BLaER1 treated with 17β-estradiol and CSF1 and Interleukin-3, amounts not matched to agents 10 nM and 100 nM (cell line): ENCODE measurements around the gene ZNF579.
A peak's percentile ranks its signal among the peaks of the same experiment; 100 is the strongest.
"Not testable (repeated sequence)": the region's sequence is repeated elsewhere in the genome, so short reads cannot be mapped to it uniquely, and the experiment has no call there.

Experiments used
- H3K27ac ChIP-seq, 11 experiments: shearing (Covaris generic); formaldehyde crosslinking; 2 replicates each; pipeline ENCODE4 v1.8.1; 2022
- H3K27me3 ChIP-seq, 11 experiments: shearing (Covaris generic); formaldehyde crosslinking; 2 replicates each; pipeline ENCODE4 v1.8.1; 2022
- H3K36me3 ChIP-seq, 11 experiments: shearing (Covaris generic); formaldehyde crosslinking; 2 replicates each; pipeline ENCODE4 v1.8.1; 2022
- H3K4me1 ChIP-seq, 10 experiments: shearing (Covaris generic); formaldehyde crosslinking; 2 replicates each; pipeline ENCODE4 v1.8.1; 2022
- H3K4me2 ChIP-seq, 11 experiments: shearing (Covaris generic); formaldehyde crosslinking; 2 replicates each; pipeline ENCODE4 v1.8.1; 2022
- H3K4me3 ChIP-seq, 10 experiments: shearing (Covaris generic); formaldehyde crosslinking; 2 replicates each; pipeline ENCODE4 v1.8.1; 2022
- H3K9ac ChIP-seq, 11 experiments: shearing (Covaris generic); formaldehyde crosslinking; 2 replicates each; pipeline ENCODE4 v1.8.1; 2022
- H3K9me3 ChIP-seq, 11 experiments: shearing (Covaris generic); formaldehyde crosslinking; replicated peaks in 1 of 11; 2 replicates each; pipeline ENCODE4 v1.8.1; 2022
- H4K20me1 ChIP-seq, 11 experiments: shearing (Covaris generic); formaldehyde crosslinking; 2 replicates each; pipeline ENCODE4 v1.8.1; 2022
- Cebpa-rat ChIP-seq, 11 experiments: shearing (Covaris generic); IDR thresholded peaks; 2 replicates each; pipeline ENCODE4 v1.8.1; 2022

ZNF579 gene

GRCh38 chr19:55578761-55579747 lies 1.6 kb downstream of the ZNF579 start:
- peak overlapping the region; percentile 69 to 94 (median 82) for H3K4me3 ChIP-seq
- peaks cover 25 to 44% (median 36%) of the 10 kb centered on the region in 11 experiments for H3K36me3 ChIP-seq
- no peaks in the 10 kb centered on the region for H3K27me3 ChIP-seq
- H3K9me3 ChIP-seq = no peaks in the 10 kb centered on the region
- peaks cover 10 to 35% (median 23%) of the 10 kb centered on the region in 10 experiments; a peak in 19 of 20 replicates for H3K4me1 ChIP-seq
- H3K4me2 ChIP-seq = peak overlapping the region; percentile 75 to 94 (median 90)
- H3K27ac ChIP-seq = peak overlapping the region; percentile 71 to 90 (median 85); a peak in 20 of 22 replicates
- TF ChIP-seq Cebpa-rat (IDR thresholded peaks at IDR 0.05) = no peak
- peaks cover 0 to 38% (median 20%) of the 10 kb centered on the region in 11 experiments; a peak in 13 of 22 replicates for H4K20me1 ChIP-seq
- peak overlapping the region; percentile 84 to 94 (median 89) for H3K9ac ChIP-seq

GRCh38 chr19:55578031-55578760 lies 2.5 kb downstream of the ZNF579 start:
- no peak for TF ChIP-seq Cebpa-rat (IDR thresholded peaks at IDR 0.05)
- no peaks in the 10 kb centered on the region for H3K27me3 ChIP-seq
- no peak overlapping the region; a peak in 2 of 22 replicates for H3K9ac ChIP-seq
- no peaks in the 10 kb centered on the region for H3K9me3 ChIP-seq
- peaks cover 10 to 35% (median 23%) of the 10 kb centered on the region in 10 experiments; a peak in 19 of 20 replicates for H3K4me1 ChIP-seq
- H3K27ac ChIP-seq = no peak overlapping the region
- H3K36me3 ChIP-seq = peaks cover 25 to 44% (median 36%) of the 10 kb centered on the region in 11 experiments
- H4K20me1 ChIP-seq = peaks cover 0 to 38% (median 20%) of the 10 kb centered on the region in 11 experiments; a peak in 13 of 22 replicates
- no peak overlapping the region; a peak in 1 of 20 replicates for H3K4me3 ChIP-seq
- 0 out of 22 replicates have a peak overlapping the region, but pooled peaks of 1 of the 11 experiments have one; percentile 92 for H3K4me2 ChIP-seq

DNA sequence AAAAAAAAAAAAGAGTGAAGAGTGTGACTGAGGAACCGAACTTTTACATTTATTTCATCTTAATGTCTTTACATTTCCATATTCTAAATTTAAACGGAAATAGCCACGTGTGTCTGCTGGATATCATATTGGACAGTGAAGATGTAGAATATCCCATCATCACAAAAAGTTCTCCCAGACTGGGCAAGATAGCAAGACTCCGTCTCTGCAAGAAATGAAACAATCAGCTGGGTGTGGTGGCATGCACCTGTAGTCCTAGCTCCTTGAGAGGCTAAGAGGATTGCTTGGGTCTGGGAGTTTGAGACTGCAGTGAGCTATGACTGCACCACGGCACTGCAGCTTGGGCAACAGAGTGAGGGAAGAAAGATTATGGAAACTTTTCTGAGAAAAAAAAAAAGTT lies 3.9 kb downstream of the ZNF579 start:
- no peak for TF ChIP-seq Cebpa-rat (IDR thresholded peaks at IDR 0.05)

DNA sequence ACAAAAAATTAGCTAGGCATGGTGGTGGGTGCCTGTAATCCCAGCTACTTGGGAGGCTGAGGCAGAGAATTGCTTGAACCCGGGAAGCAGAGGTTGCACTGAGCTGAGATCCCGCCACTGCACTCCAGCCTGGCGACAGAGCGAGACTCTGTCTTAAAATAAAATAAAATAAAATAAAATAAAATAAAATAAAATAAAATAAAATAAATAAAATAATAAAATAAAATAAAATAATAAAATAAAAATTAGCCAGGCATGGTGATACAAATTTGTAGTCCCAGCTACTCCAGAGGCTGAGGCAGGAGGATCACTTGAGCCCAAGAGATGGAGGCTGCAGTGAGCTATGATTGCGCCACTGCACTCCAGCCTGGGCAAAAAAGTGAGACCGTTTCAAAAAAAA lies 6.7 kb downstream of the ZNF579 start:
- peaks cover 21 to 37% (median 31%) of the 10 kb centered on the region in 11 experiments for H3K36me3 ChIP-seq
- H3K27me3 ChIP-seq, H3K4me3 ChIP-seq, H3K9ac ChIP-seq, H3K27ac ChIP-seq, H3K9me3 ChIP-seq, H3K4me2 ChIP-seq: not testable (repeated sequence)
- H4K20me1 ChIP-seq = peaks cover 0 to 29% (median 13%) of the 10 kb centered on the region in 11 experiments; a peak in 13 of 22 replicates
- H3K4me1 ChIP-seq = peaks cover 0 to 13% (median 4%) of the 10 kb centered on the region in 10 experiments; a peak in 11 of 20 replicates

More for the DNA sequence above, 3.9 kb downstream of the ZNF579 start:
- H3K9ac ChIP-seq = no peak overlapping the region
- H4K20me1 ChIP-seq = peaks cover 0 to 38% (median 20%) of the 10 kb centered on the region in 11 experiments; a peak in 13 of 22 replicates
- H3K36me3 ChIP-seq = peaks cover 25 to 44% (median 36%) of the 10 kb centered on the region in 11 experiments
- no peak overlapping the region for H3K4me3 ChIP-seq
- H3K27ac ChIP-seq = no peak overlapping the region
- H3K27me3 ChIP-seq = no peaks in the 10 kb centered on the region
- no peaks in the 10 kb centered on the region for H3K9me3 ChIP-seq
- H3K4me2 ChIP-seq = no peak overlapping the region
- H3K4me1 ChIP-seq = peaks cover 9 to 32% (median 21%) of the 10 kb centered on the region in 10 experiments; a peak in 19 of 20 replicates

- not testable (repeated sequence) for H3K9me3 ChIP-seq, H3K4me2 ChIP-seq, H3K9ac ChIP-seq, H3K4me3 ChIP-seq, H4K20me1 ChIP-seq, H3K36me3 ChIP-seq, H3K27ac ChIP-seq, H3K27me3 ChIP-seq
- H3K4me1 ChIP-seq = peaks cover 0 to 12% (median 2%) of the 10 kb centered on the region in 10 experiments; a peak in 7 of 20 replicates
Measured at GRCh38 chr19:55569477-55569876, 11.2 kb downstream of the ZNF579 start.

DNA sequence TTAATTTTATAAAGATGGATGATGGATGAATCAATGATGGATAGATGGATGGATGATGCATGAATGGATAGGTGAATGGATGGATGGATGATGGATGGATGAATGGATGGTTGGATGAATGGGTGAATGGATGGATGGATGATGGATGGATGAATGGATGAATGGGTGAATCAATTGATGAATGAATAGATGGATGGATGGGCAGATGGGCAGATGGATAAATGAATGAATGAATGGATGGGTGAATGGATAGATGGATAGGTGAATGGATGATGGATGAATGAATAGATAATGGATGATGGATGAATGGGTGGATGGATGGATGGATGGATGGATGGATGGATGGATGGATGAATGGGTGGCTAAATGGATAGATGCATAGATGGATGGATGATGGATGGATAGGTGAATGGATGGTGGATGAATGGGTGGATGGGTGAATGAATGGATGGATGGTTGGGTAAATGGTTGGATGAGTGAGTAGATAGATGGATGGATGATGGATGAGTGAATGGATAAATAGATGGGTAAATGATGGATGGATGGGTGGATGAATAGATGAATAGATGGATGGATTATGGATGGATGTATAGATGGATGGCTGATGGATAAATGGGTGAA lies 12.8 kb downstream of the ZNF579 start:
- no peak for TF ChIP-seq Cebpa-rat (IDR thresholded peaks at IDR 0.05)
- Histone ChIP-seq H3K9ac (no peak overlapping the region), H3K4me1 (peaks cover 0 to 10% (median 0%) of the 10 kb centered on the region in 10 experiments; a peak in 5 of 20 replicates), H3K9me3 (peaks cover 0 to 6% (median 0%) of the 10 kb centered on the region in 11 experiments; a peak in 2 of 22 replicates), H3K4me3 (no peak overlapping the region), H3K36me3 (no peaks in the 10 kb centered on the region), H3K27ac (no peak overlapping the region), H3K27me3 (no peaks in the 10 kb centered on the region), H3K4me2 (no peak overlapping the region), H4K20me1 (no peaks in the 10 kb centered on the region)

DNA sequence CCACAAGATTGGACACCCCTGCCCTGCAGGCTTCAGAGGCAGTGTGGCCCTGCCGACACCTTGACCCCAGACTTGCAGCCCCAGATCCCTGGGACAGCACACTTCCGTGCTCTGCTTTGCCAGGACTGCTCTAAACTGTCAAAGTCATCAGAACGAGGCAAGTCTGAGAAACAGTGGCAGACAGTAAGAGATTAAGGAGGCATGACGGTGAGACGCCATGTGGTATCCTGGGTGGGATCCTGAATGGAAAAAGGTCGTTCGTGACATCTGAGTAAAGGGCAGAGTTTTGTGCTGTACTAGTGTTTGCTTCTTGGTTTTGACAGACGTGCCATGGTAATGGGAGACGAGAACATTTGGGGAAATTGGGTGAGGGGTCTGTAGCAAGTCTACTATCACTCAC lies 13.8 kb downstream of the ZNF579 start:
- TF ChIP-seq Cebpa-rat (IDR thresholded peaks at IDR 0.05) = no peak
- Histone ChIP-seq H3K4me1 (peaks cover 0 to 10% (median 0%) of the 10 kb centered on the region in 10 experiments; a peak in 5 of 20 replicates), H3K36me3 (no peaks in the 10 kb centered on the region), H4K20me1 (no peaks in the 10 kb centered on the region), H3K9ac (no peak overlapping the region), H3K4me3 (no peak overlapping the region), H3K27me3 (no peaks in the 10 kb centered on the region), H3K4me2 (no peak overlapping the region), H3K9me3 (peaks cover 0 to 6% (median 0%) of the 10 kb centered on the region in 11 experiments; a peak in 2 of 22 replicates), H3K27ac (no peak overlapping the region)

DNA sequence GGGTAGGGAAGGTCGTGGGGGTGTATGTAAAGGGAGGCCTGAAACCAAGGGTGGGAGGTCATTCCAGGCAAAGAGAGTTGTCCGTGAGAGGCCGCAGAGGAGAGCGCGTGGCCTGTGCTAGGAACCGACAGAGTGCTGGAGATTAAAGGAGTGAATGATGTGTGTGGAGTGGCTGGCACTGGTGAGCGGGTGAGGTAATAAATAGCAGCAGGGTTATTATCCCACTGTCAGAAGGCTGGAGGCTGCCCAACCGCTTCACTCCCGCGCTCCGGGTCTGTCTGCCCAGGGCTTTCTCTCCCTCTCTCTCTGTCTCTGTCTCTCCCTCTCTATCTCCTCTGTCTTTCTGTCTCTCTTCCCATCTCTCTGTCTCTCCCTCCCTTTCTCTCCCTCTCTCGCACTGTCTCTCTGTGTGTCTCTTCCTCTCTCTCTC lies 17.4 kb downstream of the ZNF579 start:
- H3K4me2 ChIP-seq = no peak overlapping the region
- H3K27ac ChIP-seq = no peak overlapping the region
- H3K4me3 ChIP-seq = no peak overlapping the region
- peaks cover 0 to 14% (median 3%) of the 10 kb centered on the region in 10 experiments; a peak in 11 of 20 replicates for H3K4me1 ChIP-seq
- H4K20me1 ChIP-seq = no peaks in the 10 kb centered on the region
- no peaks in the 10 kb centered on the region for H3K27me3 ChIP-seq
- peaks cover 0 to 9% (median 0%) of the 10 kb centered on the region in 11 experiments; a peak in 7 of 22 replicates for H3K9me3 ChIP-seq
- H3K36me3 ChIP-seq = no peaks in the 10 kb centered on the region
- H3K9ac ChIP-seq = no peak overlapping the region
- TF ChIP-seq Cebpa-rat (IDR thresholded peaks at IDR 0.05) = no peak
